ENCODE data around the gene TNRC6A.
"Not testable (repeated sequence)": the region's sequence is repeated elsewhere in the genome, so short reads cannot be mapped to it uniquely, and the experiment has no call there.

Gene TNRC6A

GRCh38 chr16:24851700-24852099 is 122.2 kb downstream of the TNRC6A start:
- TF ChIP-seq CTCF (conservative IDR thresholded peaks at IDR 0.05; ENCODE audit: control insufficient read depth, insufficient read depth, low read depth, low read length): no peak
- peak; percentile 45 for DNase-seq (ENCODE audit: low read depth)
- H3K4me3 ChIP-seq (ENCODE audit: control insufficient read depth, low read depth, low read length): no peak overlapping the region

- no peak overlapping the region for H3K4me3 ChIP-seq (ENCODE audit: control insufficient read depth, low read depth, low read length)
- no peak for TF ChIP-seq CTCF (conservative IDR thresholded peaks at IDR 0.05; ENCODE audit: control insufficient read depth, insufficient read depth, low read depth, low read length)
- no peak for DNase-seq (ENCODE audit: low read depth)
These were observed 122.8 kb downstream of the TNRC6A start for GRCh38 chr16:24852281-24852721.

- peak; percentile 65 for DNase-seq (ENCODE audit: low read depth)
- no peak for TF ChIP-seq CTCF (conservative IDR thresholded peaks at IDR 0.05; ENCODE audit: control insufficient read depth, insufficient read depth, low read depth, low read length)
- no peak overlapping the region for H3K4me3 ChIP-seq (ENCODE audit: control insufficient read depth, low read depth, low read length)
These were observed 123.8 kb downstream of the TNRC6A start for GRCh38 chr16:24853169-24853824.

DNA sequence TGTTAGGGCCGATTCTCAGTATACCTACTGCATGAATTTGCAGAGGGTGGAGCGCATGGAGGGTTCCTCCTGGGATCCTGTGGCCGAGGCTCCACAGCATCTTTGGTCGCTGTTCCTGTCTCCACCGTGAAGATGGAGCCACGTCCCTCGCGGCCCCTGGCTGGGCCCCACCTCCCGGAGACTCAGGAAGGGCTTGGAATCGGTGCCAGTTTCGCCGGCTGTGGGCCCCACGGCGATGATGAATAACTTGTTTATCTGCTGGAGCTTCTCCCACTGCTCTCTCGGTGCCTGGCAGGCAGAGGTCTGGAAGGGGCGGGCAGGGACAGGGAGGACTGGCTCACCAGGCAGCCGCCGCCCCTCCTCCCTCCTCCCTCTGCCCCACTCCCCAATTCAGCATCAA is 124.4 kb downstream of the TNRC6A start:
- H3K4me3 ChIP-seq (ENCODE audit: control insufficient read depth, low read depth, low read length): no peak overlapping the region

GRCh38 chr16:24854607-24855171 is 125.2 kb downstream of the TNRC6A start:
- DNase-seq (ENCODE audit: low read depth): no peak
- TF ChIP-seq CTCF (conservative IDR thresholded peaks at IDR 0.05; ENCODE audit: control insufficient read depth, insufficient read depth, low read depth, low read length): no peak
- no peak overlapping the region for H3K4me3 ChIP-seq (ENCODE audit: control insufficient read depth, low read depth, low read length)

More for the DNA sequence above, 124.4 kb downstream of the TNRC6A start:
- no peak for TF ChIP-seq CTCF (conservative IDR thresholded peaks at IDR 0.05; ENCODE audit: control insufficient read depth, insufficient read depth, low read depth, low read length)
- peak; percentile 53 for DNase-seq (ENCODE audit: low read depth)

GRCh38 chr16:24855678-24856077 is 126.2 kb downstream of the TNRC6A start:
- H3K4me3 ChIP-seq (ENCODE audit: control insufficient read depth, low read depth, low read length): no peak overlapping the region
- no peak for DNase-seq (ENCODE audit: low read depth)
- no peak for TF ChIP-seq CTCF (conservative IDR thresholded peaks at IDR 0.05; ENCODE audit: control insufficient read depth, insufficient read depth, low read depth, low read length)

DNA sequence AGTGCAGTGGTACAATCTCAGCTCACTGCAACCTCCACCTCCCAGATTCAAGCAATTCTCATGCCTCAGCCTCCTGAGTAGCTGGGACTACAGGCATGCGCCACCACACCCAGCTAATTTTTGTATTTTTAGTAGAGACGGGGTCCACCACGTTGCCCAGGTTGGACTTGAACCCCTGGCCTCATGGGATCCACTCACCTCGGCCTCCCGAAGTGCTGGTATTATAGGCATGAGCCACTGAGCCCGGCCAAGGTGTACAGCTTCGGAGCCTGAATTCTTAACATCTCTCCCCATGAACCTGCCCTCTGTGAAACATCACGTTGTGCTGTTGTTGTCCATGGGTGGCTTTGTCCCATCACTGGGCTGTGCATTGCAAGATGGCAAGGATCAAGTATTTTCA is 127.4 kb downstream of the TNRC6A start:
- DNase-seq (ENCODE audit: low read depth): not testable (repeated sequence)

More for the DNA sequence above, 127.4 kb downstream of the TNRC6A start:
- H3K4me3 ChIP-seq (ENCODE audit: control insufficient read depth, low read depth, low read length): not testable (repeated sequence)

All from fibroblast of mammary gland (primary cell).